Spleen (tissue), 11 donors: ENCODE data around the gene KCNAB1. TPM values are rescaled to one million over a fixed set of nuclear protein-coding genes. Genes with fewer than 3 reads are reported as not detected.

Source experiments
- DNase-seq: peaks from one replicate; pipeline ENCODE4 v3.0.0-alpha.2; 2020
- H3K27ac ChIP-seq, 8 donors: fragments of 200-600 bp; sonication (generic) in 7 of 8; 1 replicate in 4 of 8; 2 replicates in 4 of 8; pipeline versions ENCODE4 v1.5.0 to v1.8.0; 2016 to 2021; ENCODE audit warnings: inconsistent platforms in 4 of 8, mild to moderate bottlenecking in 4 of 8, moderate library complexity in 1 of 8
- H3K27me3 ChIP-seq, 7 donors: fragments of 200-600 bp; sonication (generic) in 6 of 7; replicated peaks in 1 of 7; 1 replicate in 4 of 7; 2 replicates in 3 of 7; pipeline versions ENCODE4 v1.5.0 to v1.8.0; 2016 to 2021; ENCODE audit warnings: inconsistent platforms in 3 of 7, mild to moderate bottlenecking in 1 of 7
- H3K36me3 ChIP-seq, 6 donors: fragments of 200-600 bp; sonication (generic) in 5 of 6; 1 replicate in 4 of 6; 2 replicates in 2 of 6; pipeline versions ENCODE4 v1.5.0 to v1.8.0; 2016 to 2021; ENCODE audit warnings: inconsistent platforms in 2 of 6
- H3K4me1 ChIP-seq, 6 donors: fragments of 200-600 bp; sonication (generic) in 5 of 6; 1 replicate in 3 of 6; 2 replicates in 3 of 6; pipeline versions ENCODE4 v1.5.0 to v1.8.0; 2016 to 2021; ENCODE audit warnings: inconsistent platforms in 3 of 6
- H3K4me3 ChIP-seq, 8 donors: fragments of 200-600 bp; sonication (generic) in 7 of 8; 1 replicate in 4 of 8; 2 replicates in 4 of 8; pipeline versions ENCODE4 v1.5.0 to v1.8.0; 2016 to 2021; ENCODE audit warnings: inconsistent platforms in 4 of 8, mild to moderate bottlenecking in 4 of 8, moderate library complexity in 2 of 8
- H3K9me3 ChIP-seq, 8 donors: fragments of 200-600 bp; sonication (generic) in 7 of 8; 1 replicate in 4 of 8; 2 replicates in 4 of 8; pipeline versions ENCODE4 v1.5.0 to v1.8.0; 2016 to 2021; ENCODE audit warnings: inconsistent platforms in 4 of 8
- CTCF ChIP-seq, 11 experiments: fragments of 200-600 bp in 7 of 11; fragments of 450-650 bp in 4 of 11; sonication (generic) in 4 of 11; IDR thresholded peaks in 8 of 11; conservative IDR thresholded peaks in 3 of 11; 1 replicate in 7 of 11; 2 replicates in 4 of 11; pipeline versions ENCODE4 v1.4.0 to v1.8.0; 2016 to 2021; ENCODE audit warnings: antibody characterized with exemption in 11 of 11, inconsistent platforms in 4 of 11, mild to moderate bottlenecking in 1 of 11
- POLR2A ChIP-seq, 3 donors: fragments of 450-650 bp; IDR thresholded peaks; one replicate each; pipeline ENCODE4 v1.5.1; 2017; ENCODE audit warnings: antibody characterized with exemption in 3 of 3, mild to moderate bottlenecking in 1 of 3
- POLR2AphosphoS5 ChIP-seq, 3 donors: sonication (generic); formaldehyde crosslinking; IDR thresholded peaks; one replicate each; pipeline ENCODE4 v1.5.1; 2017; ENCODE audit warnings: antibody characterized with exemption in 3 of 3
- WGBS, 5 donors: extraction: QIAGEN DNeasy Blood & Tissue Kit in 3 of 5; methylation state at CpG; one replicate each; pipeline versions ENCODE4 v1.1.5 to v1.1.7; 2013 to 2018; 5-methylcytosine and 5-hydroxymethylcytosine counted together
- intact Hi-C: fragments of 100-400 bp; cut with DNase I; formaldehyde crosslinking; loops from one replicate; pipeline ENCODE4 v1.15.0; 2023; ENCODE audit warnings: low total_unique reads
- polyA plus RNA-seq, 3 donors: library from polyadenylated mRNA; stranded (reverse); fragments of 200-250 nt; gene quantifications; one replicate each; pipeline ENCODE4 v1.2.1, GENCODE V29; 2013
- total RNA-seq, 7 donors: library from RNA; depleted of rRNA in 3 of 7; stranded (reverse); fragments of >200 nt in 3 of 7; fragmentation: NEBNext Ultra II Directional in 4 of 7; extraction: Animal tissue kit (Norgen Biotek cat#: 25700) in 4 of 7; gene quantifications; one replicate each; pipeline versions ENCODE4 v1.1.0 to v1.2.1, GENCODE V29; 2016 to 2021
- donor health status: healthy with polysubstance abuse.
- donor health status: DM: no; HTN: no; CAD: no; lungs with moderate emphysema.
- donor health status: DM: no; HTN: no; CAD: no.
- donor health status: Bipolar disorder and iron deficiency.
- donor health status: healthy.
- donor health status: DM: no; HTN: no; CAD: no.
- donor health status: DM: yes; HTN: yes; CAD: no.

The KCNAB1 gene
- total and polyA plus RNA-seq, 10 donors = 0.59 to 10.5 (median 6.3) TPM

DNA sequence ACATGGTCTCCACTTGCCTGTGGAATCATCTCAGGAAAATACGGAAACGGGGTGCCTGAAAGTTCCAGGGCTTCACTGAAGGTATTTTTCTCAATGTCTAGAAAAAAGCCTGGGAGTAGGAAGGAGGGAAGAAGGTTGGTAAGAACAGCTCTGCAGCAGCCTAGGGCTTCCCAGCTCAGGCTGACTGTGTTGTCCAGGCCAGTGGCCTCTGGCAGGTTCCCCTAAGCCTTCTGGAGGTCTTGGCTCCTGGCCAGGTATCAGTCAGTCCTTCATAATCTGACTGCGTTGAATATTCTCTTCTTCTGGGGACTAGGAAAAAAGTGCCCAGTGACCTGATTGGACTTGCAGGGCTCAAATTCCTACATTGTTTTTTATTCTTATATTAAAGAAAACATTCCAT, 395.9 kb downstream of the KCNAB1 start:
- intact Hi-C loops = no loop called here
- no peak for DNase-seq
- no peaks in the 10 kb centered on the region for H3K4me1 ChIP-seq
- no peak overlapping the region for H3K27ac ChIP-seq
- no peak overlapping the region for H3K4me3 ChIP-seq
- TF ChIP-seq POLR2A (IDR thresholded peaks at IDR 0.05) (no peak), CTCF (IDR thresholded peaks at IDR 0.05 in 8 of 11, conservative IDR thresholded peaks at IDR 0.05 in 3 of 11) (no peak), POLR2AphosphoS5 (IDR thresholded peaks at IDR 0.05) (no peak)
- H3K27me3 ChIP-seq = no peaks in the 10 kb centered on the region
- WGBS, 5 donors = 82 to 91% (median 85%) methylated on average over 3 of the region's 3 CpGs
- no peaks in the 10 kb centered on the region for H3K36me3 ChIP-seq
- no peaks in the 10 kb centered on the region for H3K9me3 ChIP-seq

DNA sequence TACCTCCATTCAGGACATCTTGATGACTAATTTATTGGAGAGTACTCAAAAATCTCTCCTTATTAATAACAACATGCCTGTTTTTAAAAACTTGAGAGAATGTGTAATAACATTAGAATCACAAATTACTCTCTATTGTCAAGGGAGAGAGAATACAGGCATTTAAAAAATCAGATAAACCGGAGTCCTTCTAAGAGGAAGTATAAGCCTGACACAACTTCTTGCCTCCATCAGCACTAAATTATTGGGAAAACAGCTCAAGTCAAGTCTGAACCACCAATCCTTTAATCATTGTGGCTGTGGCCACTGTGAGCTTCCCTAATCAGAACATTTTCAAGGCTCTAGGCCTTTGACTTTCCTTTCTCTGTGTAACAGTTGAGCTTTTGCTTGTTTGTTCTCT, 396.6 kb downstream of the KCNAB1 start:
- H3K4me1 ChIP-seq = no peaks in the 10 kb centered on the region
- 36 to 55% (median 43%) methylated on average over 1 of the region's 1 CpG for WGBS, 5 donors
- no peak overlapping the region for H3K27ac ChIP-seq
- intact Hi-C loops = no loop called here
- no peaks in the 10 kb centered on the region for H3K27me3 ChIP-seq
- H3K4me3 ChIP-seq = no peak overlapping the region
- TF ChIP-seq POLR2AphosphoS5 (IDR thresholded peaks at IDR 0.05) (no peak), POLR2A (IDR thresholded peaks at IDR 0.05) (no peak), CTCF (IDR thresholded peaks at IDR 0.05 in 8 of 11, conservative IDR thresholded peaks at IDR 0.05 in 3 of 11) (no peak)
- no peaks in the 10 kb centered on the region for H3K9me3 ChIP-seq
- no peak for DNase-seq
- no peaks in the 10 kb centered on the region for H3K36me3 ChIP-seq

DNA sequence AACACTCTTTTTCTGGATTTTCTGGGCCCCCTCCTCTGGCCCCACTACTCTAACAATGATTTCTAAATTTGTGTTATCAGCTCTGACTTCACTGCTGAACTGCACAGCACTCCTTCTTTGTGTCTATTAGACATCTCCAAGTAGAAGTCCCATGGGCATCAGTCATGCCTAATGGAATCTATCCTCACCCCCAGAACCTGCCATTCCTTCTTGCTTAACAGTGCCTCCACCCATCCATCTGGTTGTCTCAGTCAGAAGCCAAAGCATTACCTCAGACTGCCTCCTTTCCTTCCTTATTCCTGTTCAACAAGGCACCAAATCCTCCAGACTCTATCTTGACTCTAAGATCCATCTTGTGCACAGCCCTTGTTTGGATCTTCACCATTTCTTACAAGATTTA, 398.3 kb downstream of the KCNAB1 start:
- Histone ChIP-seq H3K27ac (no peak overlapping the region), H3K36me3 (no peaks in the 10 kb centered on the region), H3K4me3 (no peak overlapping the region), H3K9me3 (no peaks in the 10 kb centered on the region), H3K27me3 (no peaks in the 10 kb centered on the region), H3K4me1 (no peaks in the 10 kb centered on the region)
- TF ChIP-seq POLR2AphosphoS5 (IDR thresholded peaks at IDR 0.05) = no peak
- TF ChIP-seq CTCF (IDR thresholded peaks at IDR 0.05 in 8 of 11, conservative IDR thresholded peaks at IDR 0.05 in 3 of 11) = no peak
- TF ChIP-seq POLR2A (IDR thresholded peaks at IDR 0.05) = no peak
- intact Hi-C loops = no loop called here
- no peak for DNase-seq

DNA sequence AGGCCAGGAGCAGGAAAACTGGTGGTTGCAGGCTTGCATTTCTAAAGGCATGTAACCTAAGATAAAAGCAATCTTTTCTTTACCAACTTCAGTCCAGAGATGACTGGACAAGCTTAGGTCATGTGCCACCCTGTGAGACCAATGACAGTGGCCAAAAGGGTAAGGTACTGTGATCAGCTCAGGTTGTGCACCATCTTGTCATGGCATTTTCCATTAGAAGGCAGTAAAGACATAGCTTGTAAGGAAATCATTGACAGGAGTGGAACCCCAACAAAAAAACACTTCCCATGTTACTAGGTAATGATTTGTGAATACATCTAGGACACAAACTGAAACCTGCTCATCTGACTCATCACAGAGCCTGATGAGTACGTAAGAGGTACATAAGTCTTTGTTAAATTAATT, 399.4 kb downstream of the KCNAB1 start:
- Histone ChIP-seq H3K9me3 (no peaks in the 10 kb centered on the region), H3K36me3 (no peaks in the 10 kb centered on the region), H3K4me1 (peaks cover 0 to 2% (median 1%) of the 10 kb centered on the region in 6 donors), H3K4me3 (no peak overlapping the region), H3K27ac (no peak overlapping the region), H3K27me3 (no peaks in the 10 kb centered on the region)
- intact Hi-C loops = no loop called here
- no peak for DNase-seq
- WGBS, 5 donors = 72 to 91% (median 81%) methylated on average over 1 of the region's 1 CpG
- TF ChIP-seq POLR2A (IDR thresholded peaks at IDR 0.05) = no peak
- TF ChIP-seq CTCF (IDR thresholded peaks at IDR 0.05 in 8 of 11, conservative IDR thresholded peaks at IDR 0.05 in 3 of 11) = no peak
- TF ChIP-seq POLR2AphosphoS5 (IDR thresholded peaks at IDR 0.05) = no peak
